PFSK-1 (cell line): Measurements from ENCODE around the gene FAIM2.

Experiments
- FOXP2 ChIP-seq: optimal IDR thresholded peaks from 2 replicates; pipeline ENCODE3; 2011; ENCODE audit warnings: borderline replicate concordance, control low read depth, inconsistent platforms; ENCODE audit not compliant: insufficient read depth; ENCODE audit errors: extremely low read length, extremely low read depth
- TAF1 ChIP-seq: IDR thresholded peaks from 2 replicates; pipeline ENCODE4 v1.6.1; 2012; ENCODE audit warnings: low read length, control low read depth, borderline replicate concordance; ENCODE audit not compliant: insufficient read depth

DNA sequence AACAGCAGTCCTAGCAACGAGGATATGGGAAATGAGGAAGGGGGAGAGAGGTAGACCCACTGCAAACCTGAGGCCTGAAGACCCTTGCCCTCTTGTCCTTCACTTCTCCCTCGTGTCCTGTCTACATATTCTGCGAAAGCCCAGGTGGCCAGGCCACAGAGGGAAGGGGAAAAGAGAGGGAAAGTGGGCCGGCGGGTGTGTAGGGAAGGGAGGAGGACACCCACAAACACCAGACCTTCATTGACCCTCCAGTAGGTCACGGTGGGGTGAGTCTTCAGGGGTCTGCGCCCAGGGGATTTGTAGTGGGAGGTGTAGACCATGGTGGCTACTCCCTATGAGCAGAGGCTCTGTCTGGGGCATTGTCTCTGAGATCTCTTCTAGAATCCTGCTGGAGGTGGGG, 3.8 kb downstream of the FAIM2 start:
- TF ChIP-seq FOXP2 (no peak), TAF1 (no peak)
